Activated naive CD8-positive, alpha-beta T cell treated with anti-CD3 and anti-CD28 coated beads, Interleukin-2, amount 50 U/mL, for 16 hours (primary cell): ENCODE results near the gene RAPGEF1.
"Not testable (repeated sequence)": the region's sequence is repeated elsewhere in the genome, so short reads cannot be mapped to it uniquely, and the experiment has no call there.

Experiments
- DNase-seq: peaks from one replicate; pipeline ENCODE4 v3.0.0-alpha.2; 2020; ENCODE audit warnings: low read depth, low spot score

Gene RAPGEF1

GRCh38 chr9:131565369-131565768, 174.5 kb downstream of the RAPGEF1 start:
- no peak for DNase-seq

GRCh38 chr9:131562032-131562959, 177.6 kb downstream of the RAPGEF1 start:
- no peak for DNase-seq

- DNase-seq: no peak
Measured at GRCh38 chr9:131559421-131560000, 180.4 kb downstream of the RAPGEF1 start.

- DNase-seq: no peak
Measured at GRCh38 chr9:131557855-131558548, 181.9 kb downstream of the RAPGEF1 start.

GRCh38 chr9:131555841-131556673, 183.8 kb downstream of the RAPGEF1 start:
- no peak for DNase-seq

- DNase-seq: no peak
Measured at GRCh38 chr9:131554843-131555351, 185.0 kb downstream of the RAPGEF1 start.

- DNase-seq: no peak
Measured at GRCh38 chr9:131554087-131554842, 185.6 kb downstream of the RAPGEF1 start.

GRCh38 chr9:131552030-131552429, 187.8 kb downstream of the RAPGEF1 start:
- no peak for DNase-seq

GRCh38 chr9:131550465-131550864, 189.4 kb downstream of the RAPGEF1 start:
- not testable (repeated sequence) for DNase-seq

GRCh38 chr9:131549186-131549585, 190.7 kb downstream of the RAPGEF1 start:
- not testable (repeated sequence) for DNase-seq

GRCh38 chr9:131546336-131547084, 193.4 kb downstream of the RAPGEF1 start:
- no peak for DNase-seq

GRCh38 chr9:131545786-131546335, 194.0 kb downstream of the RAPGEF1 start:
- DNase-seq: no peak

- no peak for DNase-seq
Measured at GRCh38 chr9:131545003-131545785, 194.7 kb downstream of the RAPGEF1 start, which contains the start of gene PRRT1B. TSS of gene PRRT1B (plus strand) at chr9:131545523. CDS start at chr9:131545616, 93 bp downstream.

GRCh38 chr9:131543141-131543540, 196.7 kb downstream of the RAPGEF1 start:
- no peak for DNase-seq

GRCh38 chr9:131539223-131539923, 200.5 kb downstream of the RAPGEF1 start:
- no peak for DNase-seq

GRCh38 chr9:131537946-131538345, 201.9 kb downstream of the RAPGEF1 start:
- no peak for DNase-seq

GRCh38 chr9:131534721-131535237, 205.1 kb downstream of the RAPGEF1 start:
- DNase-seq: no peak
